Measurements from ENCODE around the gene DAD1.

DAD1 gene

GRCh38 chr14:22580625-22581024, 8.4 kb downstream of the DAD1 start:
- no peak overlapping the region for H3K4me3 ChIP-seq (ENCODE audit: control insufficient read depth, low read depth, low read length)
- no peak for DNase-seq (ENCODE audit: low read depth)
- no peak for TF ChIP-seq CTCF (IDR thresholded peaks at IDR 0.05; ENCODE audit: control insufficient read depth, insufficient read depth, low read depth, low read length, missing control alignments)

- DNase-seq (ENCODE audit: low read depth), result no peak
- H3K4me3 ChIP-seq (ENCODE audit: control insufficient read depth, low read depth, low read length), result no peak overlapping the region
- TF ChIP-seq CTCF (IDR thresholded peaks at IDR 0.05; ENCODE audit: control insufficient read depth, insufficient read depth, low read depth, low read length, missing control alignments), result no peak
Measured at GRCh38 chr14:22579881-22580280, 9.1 kb downstream of the DAD1 start.

- no peak for DNase-seq (ENCODE audit: low read depth)
- no peak overlapping the region for H3K4me3 ChIP-seq (ENCODE audit: control insufficient read depth, low read depth, low read length)
- TF ChIP-seq CTCF (IDR thresholded peaks at IDR 0.05; ENCODE audit: control insufficient read depth, insufficient read depth, low read depth, low read length, missing control alignments), result no peak
Measured at GRCh38 chr14:22579236-22579635, 9.8 kb downstream of the DAD1 start.

- no peak for TF ChIP-seq CTCF (IDR thresholded peaks at IDR 0.05; ENCODE audit: control insufficient read depth, insufficient read depth, low read depth, low read length, missing control alignments)
- DNase-seq (ENCODE audit: low read depth), result no peak
- no peak overlapping the region for H3K4me3 ChIP-seq (ENCODE audit: control insufficient read depth, low read depth, low read length)
Measured at GRCh38 chr14:22577334-22577908, 11.6 kb downstream of the DAD1 start.

GRCh38 chr14:22573804-22574203, 15.2 kb downstream of the DAD1 start:
- no peak for TF ChIP-seq CTCF (IDR thresholded peaks at IDR 0.05; ENCODE audit: control insufficient read depth, insufficient read depth, low read depth, low read length, missing control alignments)
- H3K4me3 ChIP-seq (ENCODE audit: control insufficient read depth, low read depth, low read length), result no peak overlapping the region
- no peak for DNase-seq (ENCODE audit: low read depth)

GRCh38 chr14:22572562-22573058, 16.4 kb downstream of the DAD1 start:
- peak; percentile 46 for DNase-seq (ENCODE audit: low read depth)
- no peak for TF ChIP-seq CTCF (IDR thresholded peaks at IDR 0.05; ENCODE audit: control insufficient read depth, insufficient read depth, low read depth, low read length, missing control alignments)
- H3K4me3 ChIP-seq (ENCODE audit: control insufficient read depth, low read depth, low read length), result no peak overlapping the region

All from AG09309 (cell line).